Immature natural killer cell (primary cell): Measurements from ENCODE around the gene EHBP1L1. TPM values are rescaled to one million over a fixed set of nuclear protein-coding genes. Genes with fewer than 3 reads are reported as not detected.

Source experiments
- DNase-seq, 3 donors: peaks; one replicate each; pipeline ENCODE4 v3.0.0; 2022; ENCODE audit warnings: mixed read lengths in 1 of 3
- H3K27ac Mint-ChIP-seq, 6 donors: one replicate each; pipeline ENCODE4 v1.8.0; 2020; ENCODE audit warnings: mixed read lengths in 6 of 6, mild to moderate bottlenecking in 5 of 6, inconsistent platforms in 4 of 6, moderate library complexity in 3 of 6
- H3K27me3 Mint-ChIP-seq, 3 donors: one replicate each; pipeline ENCODE4 v1.8.0; 2020 to 2021; ENCODE audit warnings: low read depth in 3 of 3, mild to moderate bottlenecking in 3 of 3, mixed read lengths in 3 of 3, moderate library complexity in 3 of 3, inconsistent platforms in 1 of 3
- H3K36me3 Mint-ChIP-seq, 3 donors: one replicate each; pipeline ENCODE4 v1.8.0; 2020; ENCODE audit warnings: mixed read lengths in 3 of 3, inconsistent platforms in 2 of 3, mild to moderate bottlenecking in 2 of 3
- H3K4me1 Mint-ChIP-seq, 2 donors: one replicate each; pipeline ENCODE4 v1.8.0; 2020; ENCODE audit warnings: inconsistent platforms in 2 of 2, mild to moderate bottlenecking in 2 of 2, mixed read lengths in 2 of 2, moderate library complexity in 1 of 2
- H3K4me3 Mint-ChIP-seq, 5 donors: one replicate each; pipeline ENCODE4 v1.8.0; 2020; ENCODE audit warnings: mild to moderate bottlenecking in 5 of 5, mixed read lengths in 5 of 5, inconsistent platforms in 3 of 5, moderate library complexity in 3 of 5
- H3K9me3 Mint-ChIP-seq, 6 donors: one replicate each; pipeline ENCODE4 v1.8.0; 2020; ENCODE audit warnings: mild to moderate bottlenecking in 6 of 6, mixed read lengths in 6 of 6, inconsistent platforms in 4 of 6, moderate library complexity in 3 of 6
- polyA plus RNA-seq, 3 donors: library from polyadenylated mRNA; unstranded; fragments of 300-500 nt; fragmentation: Illumina TruSeq; gene quantifications; one replicate each; pipeline ENCODE4 v1.2.3, GENCODE V29; 2021

Gene EHBP1L1
- polyA plus RNA-seq, 3 donors from 2014 or later = 14.8 to 19.3 (median 17.7) TPM

GRCh38 chr11:65617136-65617850 lies 41.4 kb downstream of the EHBP1L1 start:
- peak overlapping the region; percentile 87 to 96 (median 92) for H3K27ac Mint-ChIP-seq

GRCh38 chr11:65617990-65618751 lies 42.3 kb downstream of the EHBP1L1 start:
- DNase-seq = no peak
- Mint-ChIP-seq H3K4me3 (peak overlapping the region in 1 of 5 donors; percentile 91), H3K4me1 (peaks cover 22 to 37% of the 10 kb centered on the region in 2 donors), H3K27me3 (peaks cover 4 to 9% (median 7%) of the 10 kb centered on the region in 3 donors), H3K27ac (no peak overlapping the region), H3K36me3 (peaks cover 0 to 9% (median 0%) of the 10 kb centered on the region in 3 donors), H3K9me3 (no peaks in the 10 kb centered on the region)

More at GRCh38 chr11:65617136-65617850, 41.4 kb downstream of the EHBP1L1 start:
- Mint-ChIP-seq H3K9me3 (no peaks in the 10 kb centered on the region), H3K36me3 (peaks cover 0 to 4% (median 0%) of the 10 kb centered on the region in 3 donors), H3K27me3 (peaks cover 4 to 10% (median 5%) of the 10 kb centered on the region in 3 donors), H3K4me3 (peak overlapping the region; percentile 91 to 95 (median 94)), H3K4me1 (peaks cover 31 to 42% of the 10 kb centered on the region in 2 donors)
- no peak for DNase-seq

GRCh38 chr11:65618763-65619162 lies 42.9 kb downstream of the EHBP1L1 start:
- peaks cover 0 to 9% (median 0%) of the 10 kb centered on the region in 3 donors for H3K36me3 Mint-ChIP-seq
- H3K27ac Mint-ChIP-seq = no peak overlapping the region

GRCh38 chr11:65619281-65619928 lies 43.6 kb downstream of the EHBP1L1 start:
- H3K4me3 Mint-ChIP-seq = peak overlapping the region in 4 of 5 donors; percentile 20 to 40 (median 23)
- no peak for DNase-seq
- no peak overlapping the region for H3K27ac Mint-ChIP-seq
- H3K4me1 Mint-ChIP-seq = peaks cover 22 to 32% of the 10 kb centered on the region in 2 donors
- no peaks in the 10 kb centered on the region for H3K9me3 Mint-ChIP-seq
- H3K27me3 Mint-ChIP-seq = peaks cover 4 to 9% (median 7%) of the 10 kb centered on the region in 3 donors
- peaks cover 0 to 9% (median 0%) of the 10 kb centered on the region in 3 donors for H3K36me3 Mint-ChIP-seq

More at GRCh38 chr11:65618763-65619162, 42.9 kb downstream of the EHBP1L1 start:
- no peaks in the 10 kb centered on the region for H3K9me3 Mint-ChIP-seq
- DNase-seq = no peak
- H3K4me3 Mint-ChIP-seq = peak overlapping the region in 2 of 5 donors; percentile 25 to 40
- H3K27me3 Mint-ChIP-seq = peaks cover 4 to 9% (median 7%) of the 10 kb centered on the region in 3 donors
- H3K4me1 Mint-ChIP-seq = peaks cover 22 to 33% of the 10 kb centered on the region in 2 donors

GRCh38 chr11:65620666-65621065 lies 44.8 kb downstream of the EHBP1L1 start:
- peaks cover 0 to 9% (median 0%) of the 10 kb centered on the region in 3 donors for H3K36me3 Mint-ChIP-seq
- peaks cover 16 to 29% of the 10 kb centered on the region in 2 donors for H3K4me1 Mint-ChIP-seq
- no peaks in the 10 kb centered on the region for H3K9me3 Mint-ChIP-seq

GRCh38 chr11:65621460-65621859 lies 45.6 kb downstream of the EHBP1L1 start:
- H3K4me1 Mint-ChIP-seq = peaks cover 19 to 33% of the 10 kb centered on the region in 2 donors
- peaks cover 0 to 8% (median 4%) of the 10 kb centered on the region in 3 donors for H3K27me3 Mint-ChIP-seq
- no peaks in the 10 kb centered on the region for H3K9me3 Mint-ChIP-seq
- peak overlapping the region in 1 of 6 donors; percentile 34 for H3K27ac Mint-ChIP-seq
- no peak overlapping the region for H3K4me3 Mint-ChIP-seq
- DNase-seq = no peak
- H3K36me3 Mint-ChIP-seq = peaks cover 0 to 9% (median 0%) of the 10 kb centered on the region in 3 donors

More at GRCh38 chr11:65620666-65621065, 44.8 kb downstream of the EHBP1L1 start:
- peaks cover 0 to 8% (median 4%) of the 10 kb centered on the region in 3 donors for H3K27me3 Mint-ChIP-seq
- no peak for DNase-seq
- no peak overlapping the region for H3K27ac Mint-ChIP-seq
- H3K4me3 Mint-ChIP-seq = no peak overlapping the region

- H3K4me1 Mint-ChIP-seq = peaks cover 14 to 28% of the 10 kb centered on the region in 2 donors
- H3K4me3 Mint-ChIP-seq = no peak overlapping the region
- H3K9me3 Mint-ChIP-seq = no peaks in the 10 kb centered on the region
- peaks cover 0 to 9% (median 0%) of the 10 kb centered on the region in 3 donors for H3K36me3 Mint-ChIP-seq
- DNase-seq = no peak
- peaks cover 0 to 8% (median 2%) of the 10 kb centered on the region in 3 donors for H3K27me3 Mint-ChIP-seq
- peak overlapping the region in 1 of 6 donors; percentile 34 for H3K27ac Mint-ChIP-seq
Observed at GRCh38 chr11:65622011-65622410, 46.2 kb downstream of the EHBP1L1 start.

- no peak overlapping the region for H3K4me3 Mint-ChIP-seq
- no peaks in the 10 kb centered on the region for H3K9me3 Mint-ChIP-seq
- peaks cover 0 to 8% (median 2%) of the 10 kb centered on the region in 3 donors for H3K27me3 Mint-ChIP-seq
- H3K36me3 Mint-ChIP-seq = peaks cover 0 to 9% (median 0%) of the 10 kb centered on the region in 3 donors
- peaks cover 7 to 21% of the 10 kb centered on the region in 2 donors for H3K4me1 Mint-ChIP-seq
- H3K27ac Mint-ChIP-seq = peak overlapping the region in 1 of 6 donors; percentile 9
- no peak for DNase-seq
Observed at GRCh38 chr11:65623177-65623576, 47.3 kb downstream of the EHBP1L1 start.

- no peak for DNase-seq
- Mint-ChIP-seq H3K4me1 (peaks cover 7 to 20% of the 10 kb centered on the region in 2 donors), H3K4me3 (no peak overlapping the region), H3K27ac (peak overlapping the region in 2 of 6 donors; percentile 29 to 65), H3K36me3 (peaks cover 0 to 9% (median 0%) of the 10 kb centered on the region in 3 donors), H3K9me3 (no peaks in the 10 kb centered on the region), H3K27me3 (peaks cover 0 to 8% (median 2%) of the 10 kb centered on the region in 3 donors)
Observed at GRCh38 chr11:65623852-65624616, 48.2 kb downstream of the EHBP1L1 start.

- Mint-ChIP-seq H3K27ac (no peak overlapping the region), H3K27me3 (peaks cover 0 to 8% (median 2%) of the 10 kb centered on the region in 3 donors), H3K4me1 (peaks cover 7 to 18% of the 10 kb centered on the region in 2 donors), H3K9me3 (no peaks in the 10 kb centered on the region), H3K36me3 (peaks cover 0 to 9% (median 0%) of the 10 kb centered on the region in 3 donors), H3K4me3 (no peak overlapping the region)
- DNase-seq = no peak
Observed at GRCh38 chr11:65624931-65625627, 49.2 kb downstream of the EHBP1L1 start.

GRCh38 chr11:65625628-65626342 lies 49.9 kb downstream of the EHBP1L1 start:
- peak; percentile 72 to 79 (median 76) for DNase-seq
- H3K27me3 Mint-ChIP-seq = peaks cover 0 to 8% (median 2%) of the 10 kb centered on the region in 3 donors
- peak overlapping the region in 2 of 5 donors; percentile 20 to 32 for H3K4me3 Mint-ChIP-seq
- H3K27ac Mint-ChIP-seq = peak overlapping the region; percentile 23 to 79 (median 40)
- peaks cover 0 to 9% (median 0%) of the 10 kb centered on the region in 3 donors for H3K36me3 Mint-ChIP-seq
- no peaks in the 10 kb centered on the region for H3K9me3 Mint-ChIP-seq
- peaks cover 7 to 18% of the 10 kb centered on the region in 2 donors for H3K4me1 Mint-ChIP-seq
